Activated T-cell treated with anti-CD3 and anti-CD28 coated beads, Interleukin-2, amount 50 U/mL, for 24 hours (primary cell): ENCODE data around the gene SSC5D.
"Not testable (repeated sequence)": the region's sequence is repeated elsewhere in the genome, so short reads cannot be mapped to it uniquely, and the experiment has no call there.

Experiments used
- DNase-seq: peaks from one replicate; pipeline ENCODE4 v3.0.0-alpha.2; 2020
- H3K27ac Mint-ChIP-seq: 2 replicates; pipeline ENCODE4 v1.8.0; 2020; ENCODE audit warnings: mild to moderate bottlenecking, mixed read lengths
- H3K27me3 Mint-ChIP-seq: 2 replicates; pipeline ENCODE4 v1.8.0; 2020; ENCODE audit warnings: mixed read lengths
- H3K36me3 Mint-ChIP-seq: 2 replicates; pipeline ENCODE4 v1.8.0; 2020; ENCODE audit warnings: low read depth, mixed read lengths
- H3K4me1 Mint-ChIP-seq: 2 replicates; pipeline ENCODE4 v1.8.0; 2020; ENCODE audit warnings: low read depth, mixed read lengths
- H3K4me3 Mint-ChIP-seq: 2 replicates; pipeline ENCODE4 v1.8.0; 2020; ENCODE audit warnings: mild to moderate bottlenecking, moderate library complexity, mixed read lengths
- H3K9me3 Mint-ChIP-seq: 2 replicates; pipeline ENCODE4 v1.8.0; 2020; ENCODE audit warnings: mixed read lengths

Gene SSC5D

GRCh38 chr19:55487924-55488687 is at the start of gene SSC5D:
Gene SSC5D, plus strand, starts transcription at chr19:55488436. Its CDS starts 154 bp downstream, at chr19:55488590.
- Mint-ChIP-seq H3K36me3 (peaks cover 7% of the 10 kb centered on the region), H3K27me3 (peaks cover 12% of the 10 kb centered on the region), H3K27ac (peak within 1 kb of the TSS; percentile 89), H3K4me1 (peaks cover 26% of the 10 kb centered on the region), H3K9me3 (no peaks in the 10 kb centered on the region), H3K4me3 (peak within 1 kb of the TSS; percentile 43)
- no peak for DNase-seq

GRCh38 chr19:55439052-55439451 is 49.2 kb upstream of the SSC5D start:
- Mint-ChIP-seq H3K27ac (no peak overlapping the region), H3K36me3 (no peaks in the 10 kb centered on the region), H3K4me1 (peaks cover 14% of the 10 kb centered on the region), H3K9me3 (no peaks in the 10 kb centered on the region), H3K4me3 (no peak overlapping the region), H3K27me3 (peaks cover 71% of the 10 kb centered on the region)
- no peak for DNase-seq

DNA sequence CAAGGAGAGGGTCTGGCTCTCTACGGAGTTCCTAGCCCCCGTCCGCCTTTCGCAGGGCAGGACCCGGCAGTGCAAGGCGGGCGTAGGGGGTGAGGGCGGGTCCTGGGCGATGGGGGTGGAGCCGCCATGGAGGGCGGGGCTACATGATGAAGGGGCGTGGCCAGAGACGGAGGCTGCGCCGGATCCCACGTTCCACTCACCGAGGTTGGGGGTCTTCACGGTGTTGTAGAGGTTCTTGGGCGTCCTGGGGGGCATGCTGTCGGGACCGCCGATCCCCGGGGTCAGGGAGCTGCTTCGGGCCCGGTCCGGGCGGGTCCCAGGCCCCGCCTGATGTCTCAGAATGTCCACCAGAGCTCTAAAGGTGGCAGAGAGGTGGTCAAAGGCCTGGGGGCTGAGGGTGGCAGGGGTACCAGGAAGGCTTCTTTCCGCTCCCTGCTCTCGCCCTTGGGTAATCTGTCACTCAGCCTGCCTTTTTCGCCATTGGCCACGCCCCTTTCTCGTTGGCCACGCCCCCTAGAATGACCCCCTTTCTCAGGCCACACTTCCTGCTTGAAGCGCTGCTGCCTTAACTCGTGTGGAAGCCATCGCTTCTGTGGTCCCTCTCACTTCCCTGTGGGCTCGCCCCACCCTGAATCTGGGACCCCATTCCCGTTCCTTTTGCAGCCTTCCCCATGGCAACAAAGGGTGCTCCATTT is 47.7 kb upstream of the SSC5D start:
- Mint-ChIP-seq H3K4me3 (no peak overlapping the region), H3K27ac (no peak overlapping the region), H3K4me1 (peaks cover 14% of the 10 kb centered on the region), H3K36me3 (no peaks in the 10 kb centered on the region), H3K9me3 (no peaks in the 10 kb centered on the region), H3K27me3 (peaks cover 86% of the 10 kb centered on the region)
- DNase-seq = peak; percentile 46

GRCh38 chr19:55441319-55441691 is 46.9 kb upstream of the SSC5D start:
- H3K27ac Mint-ChIP-seq = no peak overlapping the region
- H3K36me3 Mint-ChIP-seq = no peaks in the 10 kb centered on the region
- peaks cover 90% of the 10 kb centered on the region for H3K27me3 Mint-ChIP-seq
- DNase-seq = no peak
- H3K4me1 Mint-ChIP-seq = peaks cover 14% of the 10 kb centered on the region
- H3K9me3 Mint-ChIP-seq = no peaks in the 10 kb centered on the region
- no peak overlapping the region for H3K4me3 Mint-ChIP-seq

DNA sequence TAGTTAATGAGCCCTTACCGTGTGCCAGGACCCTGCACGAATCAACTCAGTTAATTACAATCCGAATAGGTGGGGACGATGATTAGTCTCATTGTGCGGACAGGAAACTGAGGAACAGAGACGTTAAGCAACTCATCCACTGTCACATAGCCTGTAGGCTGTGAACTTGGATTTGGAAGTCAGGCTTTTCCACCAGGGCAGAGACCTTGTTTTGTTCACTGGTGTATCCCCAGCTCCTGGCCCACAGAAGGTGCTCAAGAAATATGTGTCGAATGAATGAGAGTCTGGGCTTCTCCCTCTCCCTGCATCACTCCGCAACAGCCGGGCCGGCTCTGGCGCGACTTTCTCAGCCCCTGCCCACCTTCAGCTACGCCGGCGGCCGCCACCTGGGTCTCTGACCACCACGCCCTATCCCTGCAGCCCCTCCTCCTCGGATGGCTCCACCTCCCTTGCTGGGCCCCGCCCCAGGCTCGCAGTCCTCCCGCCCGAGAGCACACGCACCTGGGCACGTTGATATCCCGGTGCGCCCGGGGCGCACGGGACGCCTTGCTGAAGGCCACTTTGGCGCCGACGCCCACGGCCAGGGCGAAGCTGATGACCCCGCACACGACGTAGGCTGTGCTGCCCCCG is 46.4 kb upstream of the SSC5D start:
- Mint-ChIP-seq H3K27ac (no peak overlapping the region), H3K36me3 (no peaks in the 10 kb centered on the region), H3K4me1 (peaks cover 14% of the 10 kb centered on the region), H3K9me3 (no peaks in the 10 kb centered on the region), H3K4me3 (peak overlapping the region; percentile 4), H3K27me3 (peaks cover 87% of the 10 kb centered on the region)
- DNase-seq = peak; percentile 43

- Mint-ChIP-seq H3K4me1 (peaks cover 14% of the 10 kb centered on the region), H3K4me3 (no peak overlapping the region), H3K9me3 (no peaks in the 10 kb centered on the region), H3K36me3 (no peaks in the 10 kb centered on the region), H3K27me3 (peaks cover 80% of the 10 kb centered on the region), H3K27ac (no peak overlapping the region)
- DNase-seq = no peak
These were observed 45.8 kb upstream of the SSC5D start for GRCh38 chr19:55442372-55442961.

- H3K4me3 Mint-ChIP-seq = no peak within 1 kb of the TSS
- peaks cover 74% of the 10 kb centered on the region for H3K27me3 Mint-ChIP-seq
- no peaks in the 10 kb centered on the region for H3K9me3 Mint-ChIP-seq
- H3K36me3 Mint-ChIP-seq = no peaks in the 10 kb centered on the region
- H3K4me1 Mint-ChIP-seq = peaks cover 14% of the 10 kb centered on the region
- no peak for DNase-seq
- no peak within 1 kb of the TSS for H3K27ac Mint-ChIP-seq
These were observed 45.0 kb upstream of the SSC5D start, which contains the start of gene SHISA7 for GRCh38 chr19:55443045-55443823. Gene SHISA7, minus strand, starts transcription at chr19:55443300. Its CDS starts 437 bp downstream, at chr19:55442863.

GRCh38 chr19:55443824-55444480 is 44.3 kb upstream of the SSC5D start:
- Mint-ChIP-seq H3K27ac (no peak overlapping the region), H3K4me1 (peaks cover 14% of the 10 kb centered on the region), H3K4me3 (no peak overlapping the region), H3K36me3 (no peaks in the 10 kb centered on the region), H3K27me3 (peaks cover 66% of the 10 kb centered on the region), H3K9me3 (no peaks in the 10 kb centered on the region)
- no peak for DNase-seq

DNA sequence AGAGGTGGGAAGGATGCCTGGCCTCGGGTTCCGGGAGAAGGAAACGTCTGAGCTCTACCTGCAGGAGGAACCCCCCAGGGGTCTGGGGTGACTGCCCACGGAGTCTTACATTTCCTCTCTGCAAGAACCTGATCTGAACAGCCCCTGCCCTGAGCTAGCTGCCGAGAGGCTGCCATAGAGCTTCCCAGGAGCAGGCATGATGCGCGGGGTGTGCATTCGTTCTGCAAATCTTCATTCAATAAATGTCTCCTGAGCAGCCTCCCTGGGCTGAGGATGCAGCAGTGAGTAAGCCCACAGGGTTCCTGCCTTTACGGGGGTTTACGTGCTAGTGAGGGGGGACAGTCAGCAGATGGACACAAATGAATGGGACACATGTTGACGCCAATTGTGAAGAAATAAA is 43.6 kb upstream of the SSC5D start:
- peaks cover 60% of the 10 kb centered on the region for H3K27me3 Mint-ChIP-seq

DNA sequence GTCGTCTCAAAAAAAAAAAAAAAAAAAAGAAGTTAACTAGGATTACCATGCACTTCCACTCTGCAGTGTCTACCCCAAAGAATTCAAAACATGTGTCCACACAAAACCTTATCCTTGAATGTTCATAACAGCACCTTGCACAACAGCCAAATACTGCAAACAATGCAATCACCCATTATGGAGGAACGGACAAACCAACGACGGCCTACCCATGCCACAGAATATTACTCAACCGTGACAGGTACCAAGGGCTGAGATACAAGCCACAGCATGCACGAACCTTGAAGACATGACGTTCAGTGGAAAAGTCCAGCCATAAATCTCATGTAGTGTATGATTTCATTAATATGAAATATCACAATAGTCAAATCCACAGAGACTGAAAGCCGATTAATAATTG is 42.2 kb upstream of the SSC5D start:
- no peaks in the 10 kb centered on the region for H3K9me3 Mint-ChIP-seq
- no peak overlapping the region for H3K4me3 Mint-ChIP-seq
- no peak for DNase-seq
- H3K36me3 Mint-ChIP-seq = no peaks in the 10 kb centered on the region
- no peak overlapping the region for H3K27ac Mint-ChIP-seq
- peaks cover 55% of the 10 kb centered on the region for H3K27me3 Mint-ChIP-seq
- peaks cover 10% of the 10 kb centered on the region for H3K4me1 Mint-ChIP-seq

More for the DNA sequence above, 43.6 kb upstream of the SSC5D start:
- H3K9me3 Mint-ChIP-seq = no peaks in the 10 kb centered on the region
- H3K4me1 Mint-ChIP-seq = peaks cover 14% of the 10 kb centered on the region
- no peak overlapping the region for H3K27ac Mint-ChIP-seq
- DNase-seq = no peak
- H3K36me3 Mint-ChIP-seq = no peaks in the 10 kb centered on the region
- no peak overlapping the region for H3K4me3 Mint-ChIP-seq

DNA sequence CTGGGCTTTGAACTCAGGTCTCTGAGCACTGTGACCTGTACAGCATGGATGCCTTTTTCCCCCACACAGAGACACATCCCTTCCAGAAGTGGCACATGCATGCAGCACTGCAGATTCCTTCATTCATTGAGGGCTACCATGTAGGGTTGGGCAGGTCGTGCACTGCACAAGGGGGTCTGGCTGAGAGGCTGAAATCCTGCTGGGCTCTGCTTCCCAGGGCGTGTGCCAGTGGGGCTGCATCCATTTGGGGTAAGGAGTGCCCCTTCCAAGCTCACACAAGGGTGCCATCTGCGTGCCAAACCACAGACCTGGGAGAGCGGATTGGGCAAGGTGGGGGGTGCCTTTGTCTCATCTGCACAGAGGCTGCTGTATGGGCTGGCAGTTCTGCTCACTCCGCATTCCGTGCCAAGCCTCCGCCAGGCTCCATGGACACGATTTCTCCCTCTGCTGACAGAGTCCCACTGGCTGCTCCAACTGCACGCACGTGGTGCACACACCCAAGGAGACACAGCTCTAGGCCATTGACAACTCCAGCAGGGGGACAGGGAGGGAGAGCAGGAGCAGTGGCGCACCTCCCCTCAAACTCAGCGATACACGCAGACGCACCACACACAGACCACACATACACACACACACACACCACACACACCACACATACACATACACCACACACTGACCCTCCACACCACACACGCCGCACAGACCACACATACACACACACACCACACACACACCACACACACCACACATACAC is 40.6 kb upstream of the SSC5D start:
- no peak for DNase-seq
- Mint-ChIP-seq H3K4me3 (no peak overlapping the region), H3K27ac (no peak overlapping the region), H3K9me3 (no peaks in the 10 kb centered on the region), H3K4me1 (peaks cover 6% of the 10 kb centered on the region), H3K27me3 (peaks cover 51% of the 10 kb centered on the region), H3K36me3 (no peaks in the 10 kb centered on the region)

DNA sequence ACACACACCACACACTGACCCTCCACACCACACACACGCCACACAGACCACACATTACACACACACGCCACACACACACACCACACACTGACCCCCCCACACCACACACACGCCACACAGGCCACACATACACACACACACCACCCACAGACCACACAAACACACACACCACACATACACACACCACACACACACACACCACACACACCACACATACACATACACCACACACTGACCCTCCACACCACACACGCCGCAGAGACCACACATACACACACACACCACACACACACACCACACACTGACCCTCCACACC is 40.1 kb upstream of the SSC5D start:
- H3K4me3 Mint-ChIP-seq, DNase-seq, H3K4me1 Mint-ChIP-seq, H3K36me3 Mint-ChIP-seq, H3K27ac Mint-ChIP-seq, H3K9me3 Mint-ChIP-seq: not testable (repeated sequence)
- H3K27me3 Mint-ChIP-seq = peaks cover 48% of the 10 kb centered on the region

DNA sequence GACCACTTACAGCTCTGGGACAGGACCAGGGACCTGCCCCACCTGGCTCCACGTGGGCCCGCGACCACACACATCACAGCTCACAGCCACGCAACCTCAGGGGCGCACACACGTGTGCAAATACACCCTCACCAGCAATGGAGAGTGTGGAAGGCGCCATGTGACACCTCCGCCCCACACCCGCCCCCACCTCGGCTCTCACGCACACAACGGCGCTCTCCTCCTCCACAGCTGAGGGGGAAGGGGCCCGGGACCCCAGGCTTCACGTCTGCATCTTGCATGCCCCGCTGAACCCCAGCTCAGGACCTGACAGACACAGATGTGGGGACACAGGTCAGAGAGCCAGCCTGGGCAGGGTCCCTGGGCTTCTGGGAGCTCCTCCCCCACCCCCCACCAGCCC is 38.8 kb upstream of the SSC5D start:
- Mint-ChIP-seq H3K9me3 (no peaks in the 10 kb centered on the region), H3K36me3 (peaks cover 10% of the 10 kb centered on the region), H3K4me1 (peaks cover 10% of the 10 kb centered on the region), H3K27me3 (peaks cover 45% of the 10 kb centered on the region), H3K27ac (no peak overlapping the region), H3K4me3 (no peak overlapping the region)
- DNase-seq = no peak
